Right cardiac atrium (tissue), 5 donors: ENCODE measurements around the gene KSR1. TPM values are rescaled to one million over a fixed set of nuclear protein-coding genes. Genes with fewer than 3 reads are reported as not detected.
A peak's percentile ranks its signal among the peaks of the same experiment; 100 is the strongest.

Source experiments
- ATAC-seq, 2 donors: fragments of 200-7000 bp; cut with Tn5 transposase; one replicate each; pipeline versions ENCODE4 v1.8.0 to v1.9.1; 2020; ENCODE audit warnings: moderate library complexity in 2 of 2, mild to moderate bottlenecking in 1 of 2
- DNase-seq, 3 donors: peaks; one replicate each; pipeline ENCODE4 v3.0.0-alpha.2; 2020
- H3K27ac ChIP-seq: one replicate; pipeline ENCODE4 v1.5.1; 2013; ENCODE audit warnings: mild to moderate bottlenecking, low read length, control low read depth, moderate library complexity
- H3K27me3 ChIP-seq: one replicate; pipeline ENCODE4 v1.6.1; 2013; ENCODE audit not compliant: control insufficient read depth, insufficient read depth
- H3K4me1 ChIP-seq: one replicate; pipeline ENCODE4 v1.6.1; 2013; ENCODE audit warnings: low read length; ENCODE audit not compliant: control insufficient read depth, insufficient read depth
- H3K4me3 ChIP-seq: one replicate; pipeline ENCODE4 v1.5.1; 2013; ENCODE audit warnings: low read length, control low read depth
- H3K9me3 ChIP-seq: one replicate; pipeline ENCODE4 v1.6.1; 2013; ENCODE audit warnings: low read length; ENCODE audit not compliant: control insufficient read depth
- WGBS: extraction: QIAGEN DNeasy Blood & Tissue Kit; methylation state at CpG from one replicate; pipeline ENCODE4 v1.1.7; 2013; 5-methylcytosine and 5-hydroxymethylcytosine counted together
- intact Hi-C, 4 donors: fragments of 100-400 bp; cut with DNase I; formaldehyde crosslinking; loops; one replicate each; pipeline versions ENCODE4 v1.11.0 to v1.14.0; 2022 to 2023
- polyA plus RNA-seq: library from polyadenylated mRNA; stranded (reverse); fragments of 200-250 nt; gene quantifications from one replicate; pipeline ENCODE4 v1.2.3, GENCODE V29; 2013
- total RNA-seq, 4 donors: library from RNA; stranded (reverse); fragmentation: NEBNext Ultra II Directional; extraction: Animal tissue kit (Norgen Biotek cat#: 25700); gene quantifications; one replicate each; pipeline ENCODE4 v1.2.1, GENCODE V29; 2021
- donor health status: healthy with polysubstance abuse.
- donor health status: DM: no; HTN: yes; CAD: no.
- donor health status: DM: no; HTN: no; CAD: no.
- donor health status: DM: no; HTN: yes; CAD: no; lungs with severe emphysema.
- donor health status: DM: yes; HTN: yes; CAD: no.

The KSR1 gene
- total and polyA plus RNA-seq, 5 donors = 8.7 to 22.7 (median 13.1) TPM

- intact Hi-C loops = no loop called here
- no peak overlapping the region for H3K27ac ChIP-seq
- H3K27me3 ChIP-seq = no peaks in the 10 kb centered on the region
- DNase-seq = no peak
- no peaks in the 10 kb centered on the region for H3K9me3 ChIP-seq
- peaks cover 5% of the 10 kb centered on the region for H3K4me1 ChIP-seq
- 77% methylated on average over 16 of the region's 16 CpGs for WGBS
- ATAC-seq = peak in 1 of 2 donors; percentile 31
- H3K4me3 ChIP-seq = no peak overlapping the region
Observed at GRCh38 chr17:27520491-27521185, 64.4 kb downstream of the KSR1 start.

DNA sequence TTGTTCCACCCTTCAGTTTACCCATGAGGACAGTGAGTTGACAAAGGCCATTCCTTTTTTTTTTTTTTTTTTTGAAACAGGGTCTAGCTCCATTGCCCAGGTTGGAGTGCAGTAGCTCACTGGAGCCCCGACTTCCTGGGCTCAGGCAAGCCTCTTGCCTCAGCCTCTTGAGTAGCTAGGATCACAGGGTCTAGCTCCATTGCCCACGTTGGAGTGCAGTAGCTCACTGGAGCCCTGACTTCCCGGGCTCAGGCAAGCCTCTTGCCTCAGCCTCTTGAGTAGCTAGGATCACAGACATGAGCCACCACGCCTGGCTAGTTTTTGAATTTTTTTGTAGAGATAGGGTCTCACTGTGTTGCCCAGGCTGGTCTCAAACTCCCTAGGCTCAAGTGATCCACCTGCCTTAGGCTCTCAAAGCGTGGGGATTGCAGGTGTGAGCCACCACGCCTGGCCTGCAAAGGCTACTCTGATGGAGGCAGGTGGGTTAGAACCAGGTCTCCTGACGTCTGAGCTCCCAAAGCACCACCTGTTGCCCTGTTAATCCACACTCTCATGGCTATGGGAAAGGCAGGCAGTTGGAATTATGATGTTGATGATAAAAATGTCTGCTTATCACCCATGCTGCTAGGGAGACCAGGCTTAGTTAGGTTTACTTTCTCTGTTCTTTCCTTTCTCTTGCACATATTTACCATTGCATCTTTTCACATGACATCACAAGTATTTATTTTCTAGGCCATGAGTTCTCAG, 65.2 kb downstream of the KSR1 start:
- Histone ChIP-seq H3K9me3 (no peaks in the 10 kb centered on the region), H3K4me3 (no peak overlapping the region)
- intact Hi-C loops = no loop called here

DNA sequence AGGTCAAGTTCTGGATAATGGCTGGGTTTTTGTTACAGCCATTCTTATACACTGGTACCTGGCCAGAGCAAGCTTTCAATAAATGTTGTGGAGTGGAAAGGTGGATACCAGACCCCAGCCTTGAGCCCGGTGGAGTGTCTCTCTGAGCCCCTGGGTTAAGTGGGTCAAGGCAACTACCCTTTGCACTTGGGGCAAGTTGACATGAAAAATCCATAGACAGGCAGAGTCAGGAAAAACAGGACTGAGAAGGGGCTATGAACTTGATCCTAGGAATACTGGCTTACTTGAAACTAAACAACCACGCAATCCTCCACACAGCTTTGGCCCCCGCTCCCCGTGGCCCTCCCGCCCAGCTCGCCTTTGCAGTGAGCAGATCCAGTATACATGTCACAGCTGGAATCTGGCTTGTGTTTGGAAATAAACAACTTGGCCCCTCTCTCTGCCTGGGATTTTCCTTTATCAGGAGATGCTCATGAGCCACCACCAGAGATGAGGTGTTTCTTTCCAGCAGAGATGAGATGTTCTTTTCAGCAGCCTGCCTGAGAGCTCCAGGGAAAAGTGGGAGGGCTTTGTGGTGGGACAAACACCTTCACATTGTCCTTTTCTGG, 65.9 kb downstream of the KSR1 start:
- intact Hi-C loops = no loop called here
- WGBS = 93% methylated on average over 6 of the region's 6 CpGs
- DNase-seq (no peak), ATAC-seq (no peak)
- Histone ChIP-seq H3K9me3 (no peaks in the 10 kb centered on the region), H3K27ac (no peak overlapping the region), H3K27me3 (no peaks in the 10 kb centered on the region), H3K4me3 (no peak overlapping the region), H3K4me1 (peaks cover 5% of the 10 kb centered on the region)

More for the DNA sequence above, 65.2 kb downstream of the KSR1 start:
- DNase-seq = no peak
- H3K27me3 ChIP-seq = no peaks in the 10 kb centered on the region
- H3K4me1 ChIP-seq = peaks cover 5% of the 10 kb centered on the region
- WGBS = 95% methylated on average over 7 of the region's 7 CpGs
- no peak for ATAC-seq
- no peak overlapping the region for H3K27ac ChIP-seq

DNA sequence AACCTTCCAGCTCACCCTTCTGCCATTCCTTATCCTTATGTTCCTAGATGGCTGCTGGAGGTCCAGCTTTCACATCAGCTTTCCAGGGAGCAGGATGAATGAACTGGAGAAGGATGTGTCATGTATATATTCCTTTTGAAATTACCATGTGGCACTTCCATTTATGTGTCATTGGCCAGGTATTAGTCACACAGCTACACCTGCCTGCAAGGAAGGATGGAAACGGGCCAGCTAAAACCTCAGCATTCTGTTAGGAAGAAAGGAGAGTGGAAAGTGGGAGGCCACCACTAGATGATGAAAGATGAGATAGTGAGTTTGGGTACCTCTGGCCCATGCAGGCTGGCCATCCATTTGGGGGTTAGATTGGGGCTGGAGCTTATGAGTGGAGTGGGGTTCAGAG, 67.5 kb downstream of the KSR1 start:
- Histone ChIP-seq H3K9me3 (no peaks in the 10 kb centered on the region), H3K4me3 (no peak overlapping the region), H3K27me3 (no peaks in the 10 kb centered on the region), H3K4me1 (peaks cover 5% of the 10 kb centered on the region), H3K27ac (no peak overlapping the region)
- DNase-seq (no peak), ATAC-seq (no peak)
- intact Hi-C loops = no loop called here
- WGBS = 92% methylated on average over 1 of the region's 1 CpG

GRCh38 chr17:27524594-27524993, 68.3 kb downstream of the KSR1 start:
- intact Hi-C loops = no loop called here
- Histone ChIP-seq H3K27me3 (no peaks in the 10 kb centered on the region), H3K4me3 (no peak overlapping the region), H3K9me3 (no peaks in the 10 kb centered on the region), H3K4me1 (peaks cover 5% of the 10 kb centered on the region), H3K27ac (no peak overlapping the region)
- ATAC-seq = no peak
- WGBS = 69% methylated on average over 2 of the region's 2 CpGs
- no peak for DNase-seq

DNA sequence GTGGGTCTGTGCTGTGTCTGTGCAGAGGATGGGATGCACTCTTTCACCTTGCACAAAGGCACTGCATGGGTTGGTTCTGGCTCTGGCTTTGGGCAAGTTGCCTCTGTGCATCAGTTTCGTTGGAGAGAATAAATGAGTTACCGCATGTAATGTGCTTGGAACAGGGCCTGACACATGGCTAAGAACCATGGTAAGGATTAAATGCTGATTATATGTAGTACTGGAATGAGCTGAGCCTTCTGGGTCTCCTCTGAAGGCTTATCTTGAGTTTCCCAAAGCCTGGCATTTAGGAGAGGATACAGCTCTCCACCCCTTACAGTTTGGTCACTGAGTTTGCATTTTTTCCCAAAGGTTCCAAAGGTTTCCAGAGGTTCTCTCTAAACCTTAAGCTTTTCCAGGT, 69.1 kb downstream of the KSR1 start:
- Histone ChIP-seq H3K9me3 (no peaks in the 10 kb centered on the region), H3K27ac (no peak overlapping the region), H3K27me3 (no peaks in the 10 kb centered on the region), H3K4me3 (no peak overlapping the region), H3K4me1 (peaks cover 5% of the 10 kb centered on the region)
- ATAC-seq (no peak), DNase-seq (no peak)
- 47% methylated on average over 2 of the region's 2 CpGs for WGBS
- intact Hi-C loops = no loop called here

- Histone ChIP-seq H3K9me3 (no peaks in the 10 kb centered on the region), H3K4me1 (peaks cover 2% of the 10 kb centered on the region), H3K4me3 (no peak overlapping the region), H3K27ac (no peak overlapping the region), H3K27me3 (no peaks in the 10 kb centered on the region)
- ATAC-seq = no peak
- intact Hi-C loops = no loop called here
- DNase-seq = no peak
- 89% methylated on average over 6 of the region's 6 CpGs for WGBS
Observed at GRCh38 chr17:27525836-27526603, 69.8 kb downstream of the KSR1 start.

- DNase-seq (peak; percentile 55 to 83 (median 68)), ATAC-seq (peak; percentile 78 to 79)
- Histone ChIP-seq H3K4me3 (no peak overlapping the region), H3K4me1 (peaks cover 2% of the 10 kb centered on the region), H3K27ac (no peak overlapping the region), H3K27me3 (no peaks in the 10 kb centered on the region), H3K9me3 (no peaks in the 10 kb centered on the region)
- intact Hi-C loops = no loop called here
- WGBS = 18% methylated on average over 9 of the region's 9 CpGs
Observed at GRCh38 chr17:27526604-27527002, 70.4 kb downstream of the KSR1 start.

- ATAC-seq (peak in 1 of 2 donors; percentile 18), DNase-seq (no peak)
- H3K9me3 ChIP-seq = no peaks in the 10 kb centered on the region
- no peak overlapping the region for H3K27ac ChIP-seq
- intact Hi-C loops = no loop called here
- peaks cover 3% of the 10 kb centered on the region for H3K4me1 ChIP-seq
- no peak overlapping the region for H3K4me3 ChIP-seq
- no peaks in the 10 kb centered on the region for H3K27me3 ChIP-seq
- 73% methylated on average over 7 of the region's 7 CpGs for WGBS
Observed at GRCh38 chr17:27529230-27529796, 73.1 kb downstream of the KSR1 start.

DNA sequence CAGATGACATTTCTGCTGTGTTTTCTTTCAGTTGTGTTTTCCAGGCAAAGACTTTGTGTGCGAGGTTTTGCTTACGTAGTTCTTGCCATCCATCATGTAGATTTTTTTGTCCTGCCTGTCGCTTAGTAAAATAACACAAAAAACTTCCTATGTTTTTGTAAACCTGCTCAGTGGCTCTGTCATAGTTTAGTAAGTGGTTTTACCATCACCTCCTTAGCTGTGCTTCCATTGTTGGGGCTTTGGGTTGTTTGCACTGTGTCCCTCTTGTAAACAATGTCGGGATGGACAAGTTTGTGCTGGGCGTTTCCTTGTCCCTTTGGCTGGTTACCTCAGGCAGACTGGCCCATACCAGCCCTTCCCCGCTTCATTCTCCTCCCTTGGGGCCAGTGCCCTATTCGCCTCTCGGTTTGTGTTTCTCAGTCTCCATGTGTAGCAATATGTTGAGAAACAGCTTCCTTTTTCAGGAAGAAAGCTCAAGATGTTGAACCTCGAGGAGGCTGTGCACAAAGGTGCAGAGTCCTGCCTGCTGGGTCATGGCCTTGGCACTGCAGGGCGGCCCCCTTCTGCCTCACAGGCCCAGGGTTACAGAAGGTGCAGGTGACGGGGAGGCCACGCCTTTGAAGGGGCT, 74.6 kb downstream of the KSR1 start:
- WGBS = 74% methylated on average over 12 of the region's 12 CpGs
- Histone ChIP-seq H3K4me1 (peaks cover 6% of the 10 kb centered on the region), H3K4me3 (no peak overlapping the region), H3K9me3 (no peaks in the 10 kb centered on the region), H3K27me3 (no peaks in the 10 kb centered on the region), H3K27ac (no peak overlapping the region)
- intact Hi-C loops = no loop called here
- peak; percentile 59 to 68 for ATAC-seq
- DNase-seq = no peak
